ENCODE data around the gene TBC1D5. TPM values are rescaled to one million over a fixed set of nuclear protein-coding genes. Genes with fewer than 3 reads are reported as not detected.

TBC1D5 gene
- total RNA-seq, 1 donor from 2014 or later = 32.1 TPM

GRCh38 chr3:17217588-17217987 lies 524.8 kb downstream of the TBC1D5 start:
- DNase-seq (ENCODE audit: low read depth) = no peak
- no peak overlapping the region for H3K4me3 ChIP-seq (ENCODE audit: low read depth, low read length)

GRCh38 chr3:17213102-17213501 lies 529.3 kb downstream of the TBC1D5 start:
- DNase-seq (ENCODE audit: low read depth) = no peak
- TF ChIP-seq CTCF (conservative IDR thresholded peaks at IDR 0.05; ENCODE audit: low read depth, low read length) = no peak
- H3K4me3 ChIP-seq (ENCODE audit: low read depth, low read length) = no peak overlapping the region

More at GRCh38 chr3:17217588-17217987, 524.8 kb downstream of the TBC1D5 start:
- no peak for TF ChIP-seq CTCF (conservative IDR thresholded peaks at IDR 0.05; ENCODE audit: low read depth, low read length)

- no peak for DNase-seq (ENCODE audit: low read depth)
- TF ChIP-seq CTCF (conservative IDR thresholded peaks at IDR 0.05; ENCODE audit: low read depth, low read length) = no peak
- no peak overlapping the region for H3K4me3 ChIP-seq (ENCODE audit: low read depth, low read length)
Observed at GRCh38 chr3:17207979-17208378, 534.5 kb downstream of the TBC1D5 start.

GRCh38 chr3:17207019-17207418 lies 535.4 kb downstream of the TBC1D5 start:
- TF ChIP-seq CTCF (conservative IDR thresholded peaks at IDR 0.05; ENCODE audit: low read depth, low read length) = no peak
- no peak overlapping the region for H3K4me3 ChIP-seq (ENCODE audit: low read depth, low read length)
- DNase-seq (ENCODE audit: low read depth) = no peak

- DNase-seq (ENCODE audit: low read depth) = no peak
- no peak overlapping the region for H3K4me3 ChIP-seq (ENCODE audit: low read depth, low read length)
- TF ChIP-seq CTCF (conservative IDR thresholded peaks at IDR 0.05; ENCODE audit: low read depth, low read length) = no peak
Observed at GRCh38 chr3:17204049-17204650, 538.3 kb downstream of the TBC1D5 start.

GRCh38 chr3:17201538-17201937 lies 540.9 kb downstream of the TBC1D5 start:
- no peak for DNase-seq (ENCODE audit: low read depth)
- H3K4me3 ChIP-seq (ENCODE audit: low read depth, low read length) = no peak overlapping the region
- no peak for TF ChIP-seq CTCF (conservative IDR thresholded peaks at IDR 0.05; ENCODE audit: low read depth, low read length)

Data from epithelial cell of proximal tubule (primary cell).